ENCODE data around the gene SLC2A11. TPM values are rescaled to one million over a fixed set of nuclear protein-coding genes. Genes with fewer than 3 reads are reported as not detected.
A peak's percentile ranks its signal among the peaks of the same experiment; 100 is the strongest.

Gene SLC2A11
- total RNA-seq, 2 experiments from 2014 or later: 16.4 to 50.2 TPM

GRCh38 chr22:23892706-23893105, 35.0 kb downstream of the SLC2A11 start:
- no peak for DNase-seq (ENCODE audit: low spot score)
- Histone ChIP-seq H3K9me3 (ENCODE audit: low read length) (no peaks in the 10 kb centered on the region), H3K4me2 (ENCODE audit: low read length) (peak overlapping the region; percentile 89), H3K36me3 (ENCODE audit: insufficient read depth, low read length) (peaks cover 34% of the 10 kb centered on the region), H4K20me1 (ENCODE audit: insufficient read depth, low read length) (peaks cover 9% of the 10 kb centered on the region; the same call in 1 of the 2 replicates), H3K4me1 (ENCODE audit: insufficient read depth, low read length, poor library complexity, severe bottlenecking) (peaks cover 25% of the 10 kb centered on the region), H3K27ac (ENCODE audit: low read depth, low read length, poor library complexity, severe bottlenecking) (peak overlapping the region; percentile 90), H3K9me2 (ENCODE audit: insufficient read depth, low read length) (no peaks in the 10 kb centered on the region), H3K4me3 (ENCODE audit: low read depth, low read length, poor library complexity, severe bottlenecking) (no peak overlapping the region), H3K79me2 (ENCODE audit: insufficient read depth, low read depth, low read length) (peaks cover 21% of the 10 kb centered on the region; the same call in 1 of the 2 replicates), H2AFZ (ENCODE audit: low read length) (no peak overlapping the region)
- TF ChIP-seq EZH2phosphoT487 (IDR thresholded peaks at IDR 0.05; ENCODE audit: borderline replicate concordance, low read depth, low read length): no peak
- TF ChIP-seq, protein P1, sequence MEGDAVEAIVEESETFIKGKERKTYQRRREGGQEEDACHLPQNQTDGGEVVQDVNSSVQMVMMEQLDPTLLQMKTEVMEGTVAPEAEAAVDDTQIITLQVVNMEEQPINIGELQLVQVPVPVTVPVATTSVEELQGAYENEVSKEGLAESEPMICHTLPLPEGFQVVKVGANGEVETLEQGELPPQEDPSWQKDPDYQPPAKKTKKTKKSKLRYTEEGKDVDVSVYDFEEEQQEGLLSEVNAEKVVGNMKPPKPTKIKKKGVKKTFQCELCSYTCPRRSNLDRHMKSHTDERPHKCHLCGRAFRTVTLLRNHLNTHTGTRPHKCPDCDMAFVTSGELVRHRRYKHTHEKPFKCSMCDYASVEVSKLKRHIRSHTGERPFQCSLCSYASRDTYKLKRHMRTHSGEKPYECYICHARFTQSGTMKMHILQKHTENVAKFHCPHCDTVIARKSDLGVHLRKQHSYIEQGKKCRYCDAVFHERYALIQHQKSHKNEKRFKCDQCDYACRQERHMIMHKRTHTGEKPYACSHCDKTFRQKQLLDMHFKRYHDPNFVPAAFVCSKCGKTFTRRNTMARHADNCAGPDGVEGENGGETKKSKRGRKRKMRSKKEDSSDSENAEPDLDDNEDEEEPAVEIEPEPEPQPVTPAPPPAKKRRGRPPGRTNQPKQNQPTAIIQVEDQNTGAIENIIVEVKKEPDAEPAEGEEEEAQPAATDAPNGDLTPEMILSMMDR (conservative IDR thresholded peaks at IDR 0.05; ENCODE audit: low read length): no peak
- ChIA-PET CTCF (ENCODE audit: unreplicated experiment) (interaction anchor here (0.6 to 2.3 kb wide), 2 partner anchors 24 to 34 kb away, joined by 3 to 10 read pairs; no protein-coding TSS in a partner anchor), POLR2A (interaction anchor here (2.4 to 2.7 kb wide), 2 partner anchors 19 to 35 kb away, joined by 16 to 43 read pairs; partner anchors contain the start of gene SLC2A11)
- intact Hi-C loops (cut with micrococcal nuclease; ENCODE audit: unreplicated experiment): no loop called here
- no TSS peak for BruUV-seq (replicated peaks)

- ChIA-PET POLR2A (interaction anchor here (0.7 to 2.7 kb wide), 8 partner anchors 18 to 119 kb away, joined by 3 to 43 read pairs (median 6); partner anchors contain the start of gene SLC2A11), CTCF (ENCODE audit: unreplicated experiment) (interaction anchor here (0.6 to 2.3 kb wide), 6 partner anchors 20 to 261 kb away, joined by 3 to 10 read pairs (median 4); no protein-coding TSS in a partner anchor)
- peaks cover 9% of the 10 kb centered on the region; the same call in 1 of the 2 replicates for H4K20me1 ChIP-seq (ENCODE audit: insufficient read depth, low read length)
- TSS peak; percentile 66 for BruUV-seq (replicated peaks)
- peak overlapping the region; percentile 89 for H3K4me2 ChIP-seq (ENCODE audit: low read length)
- H3K79me2 ChIP-seq (ENCODE audit: insufficient read depth, low read depth, low read length): peaks cover 21% of the 10 kb centered on the region; the same call in 1 of the 2 replicates
- H2AFZ ChIP-seq (ENCODE audit: low read length): peak overlapping the region; percentile 81
- peaks cover 25% of the 10 kb centered on the region for H3K4me1 ChIP-seq (ENCODE audit: insufficient read depth, low read length, poor library complexity, severe bottlenecking)
- no peak for TF ChIP-seq EZH2phosphoT487 (IDR thresholded peaks at IDR 0.05; ENCODE audit: borderline replicate concordance, low read depth, low read length)
- TF ChIP-seq, protein P1 (conservative IDR thresholded peaks at IDR 0.05; ENCODE audit: low read length): no peak
- no peaks in the 10 kb centered on the region for H3K9me3 ChIP-seq (ENCODE audit: low read length)
- DNase-seq (ENCODE audit: low spot score): no peak
- H3K9me2 ChIP-seq (ENCODE audit: insufficient read depth, low read length): no peaks in the 10 kb centered on the region
- H3K4me3 ChIP-seq (ENCODE audit: low read depth, low read length, poor library complexity, severe bottlenecking): peak overlapping the region; percentile 87
- peak overlapping the region; percentile 90 for H3K27ac ChIP-seq (ENCODE audit: low read depth, low read length, poor library complexity, severe bottlenecking)
- peaks cover 40% of the 10 kb centered on the region for H3K36me3 ChIP-seq (ENCODE audit: insufficient read depth, low read length)
- intact Hi-C loops (cut with micrococcal nuclease; ENCODE audit: unreplicated experiment): no loop called here
Measured at GRCh38 chr22:23893121-23893944, 35.7 kb downstream of the SLC2A11 start.

All from OCI-LY7 (cell line).